GM18502 (cell line): ENCODE data around the gene AATK.

Experiments
- ATAC-seq: cut with Tn5 transposase; IDR thresholded peaks from one replicate; pipeline ENCODE4 v1.9.1; 2021; ENCODE audit warnings: mild to moderate bottlenecking; ENCODE audit not compliant: unreplicated experiment, poor library complexity

AATK gene

DNA sequence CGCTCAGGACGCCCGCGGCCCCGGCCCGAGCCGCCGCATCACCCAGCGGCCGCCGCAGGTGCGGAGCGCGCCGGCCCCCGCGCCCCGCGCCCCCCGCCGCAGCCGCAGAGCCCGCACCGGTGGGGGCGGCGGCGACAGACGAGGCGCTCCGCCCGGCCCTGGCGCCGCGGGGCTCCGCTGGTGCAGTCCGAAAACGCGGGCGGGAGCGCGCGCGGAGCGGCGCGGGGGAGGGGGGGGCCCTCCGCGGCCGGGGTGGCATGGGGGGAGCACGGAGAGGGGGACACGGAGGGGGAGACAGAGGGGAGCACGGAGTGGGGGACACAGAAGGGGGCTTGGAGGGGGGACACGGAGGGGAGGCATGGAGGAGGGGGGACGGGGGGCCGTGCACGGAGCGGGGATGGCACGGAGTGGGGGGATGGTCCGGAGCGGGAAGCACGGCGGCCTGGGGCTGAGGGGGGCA is at the start of gene AATK:
Gene AATK (minus strand): TSS at position 189 of the 460 bp plus-strand sequence. CDS start 229 bp downstream, outside the sequence.
- no peak for ATAC-seq

DNA sequence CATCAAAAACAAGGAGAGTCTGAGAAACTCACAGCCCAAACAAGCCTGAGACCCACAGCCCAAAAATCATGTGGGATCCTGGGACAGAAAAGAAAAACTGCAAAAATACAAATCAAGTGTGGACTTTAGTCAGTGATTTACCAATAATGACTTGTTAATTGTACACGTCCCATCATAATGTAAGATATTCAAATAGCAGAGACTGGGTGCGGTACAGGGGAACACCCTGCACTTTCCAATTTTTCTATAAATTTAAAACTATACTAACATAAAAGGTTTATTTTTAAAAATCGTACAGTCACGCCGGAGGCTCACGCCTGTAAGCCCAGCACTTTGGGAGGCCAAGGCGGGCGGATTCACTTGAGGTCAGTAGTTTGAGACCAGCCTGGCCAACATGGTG is 48.0 kb upstream of the AATK start:
- ATAC-seq: no peak

- ATAC-seq: no peak
Measured at GRCh38 chr17:81212365-81212764, 46.3 kb upstream of the AATK start.

DNA sequence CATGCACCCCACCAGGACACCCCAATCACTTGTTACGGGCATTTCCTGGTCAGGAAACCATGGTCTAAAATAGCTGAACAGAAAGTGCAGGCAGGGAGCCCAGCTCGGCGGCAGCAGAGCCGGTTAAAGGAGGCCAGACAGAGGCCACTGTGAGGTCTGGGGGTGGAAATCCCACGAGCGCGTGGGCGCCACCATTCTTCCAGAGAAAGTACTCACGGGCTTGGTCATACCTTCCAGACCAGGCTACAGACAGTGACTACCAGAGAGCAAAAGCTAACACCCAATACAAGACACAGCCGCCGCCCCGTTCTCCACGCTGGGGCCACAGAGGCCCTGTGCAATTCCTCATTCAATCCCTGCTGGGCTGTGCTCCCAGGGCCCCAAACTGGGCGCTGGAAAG is 44.8 kb upstream of the AATK start:
- ATAC-seq: no peak

GRCh38 chr17:81210466-81210865 is 44.4 kb upstream of the AATK start:
- ATAC-seq: no peak

GRCh38 chr17:81209141-81209540 is 43.1 kb upstream of the AATK start:
- no peak for ATAC-seq

GRCh38 chr17:81208651-81209050 is 42.6 kb upstream of the AATK start:
- no peak for ATAC-seq

- no peak for ATAC-seq
Measured at GRCh38 chr17:81207610-81208581, 41.9 kb upstream of the AATK start.

- no peak for ATAC-seq
Measured at GRCh38 chr17:81206657-81207056, 40.6 kb upstream of the AATK start.

- no peak for ATAC-seq
Measured at GRCh38 chr17:81206166-81206565, 40.1 kb upstream of the AATK start.

- ATAC-seq: no peak
Measured at GRCh38 chr17:81204578-81204977, 38.6 kb upstream of the AATK start.

DNA sequence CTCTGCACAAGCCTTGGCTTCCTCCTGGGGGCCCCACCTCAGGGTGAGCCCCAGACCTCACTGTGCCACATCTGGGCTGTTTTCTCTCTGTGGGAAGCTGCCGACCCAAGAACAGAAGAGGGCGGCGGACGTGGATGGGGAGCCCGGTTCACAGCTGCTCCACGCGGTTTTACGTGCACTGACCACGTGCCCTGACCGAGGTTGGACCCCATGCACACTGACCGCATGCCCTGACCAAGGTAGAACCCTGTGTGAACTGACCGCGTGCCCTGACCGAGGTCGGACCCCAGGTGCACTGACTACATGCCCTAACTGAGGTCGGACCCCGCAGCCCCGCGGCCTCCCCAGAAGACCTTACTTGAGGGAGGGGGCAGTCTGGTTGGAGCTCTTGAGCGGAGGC is 37.1 kb upstream of the AATK start:
- no peak for ATAC-seq

DNA sequence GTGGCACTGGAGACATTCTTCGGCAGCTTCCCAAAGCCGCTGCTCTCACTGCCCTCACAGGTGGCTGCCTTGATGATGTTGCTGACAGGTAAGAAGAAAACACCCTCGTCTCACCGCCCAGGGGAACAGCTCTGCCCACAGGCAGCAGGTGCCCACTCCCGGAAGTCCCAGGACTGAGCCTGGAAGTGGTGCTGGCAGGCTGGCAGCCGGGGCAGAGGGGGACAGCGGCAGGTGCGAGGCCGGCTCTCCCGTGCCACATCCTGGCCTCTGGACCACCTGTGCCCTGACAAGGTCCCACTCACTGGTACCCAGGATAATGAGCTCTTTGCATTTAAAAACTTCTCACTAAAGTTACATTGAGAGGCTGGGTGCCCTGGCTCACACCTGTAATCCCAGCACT is 36.3 kb upstream of the AATK start:
- no peak for ATAC-seq

DNA sequence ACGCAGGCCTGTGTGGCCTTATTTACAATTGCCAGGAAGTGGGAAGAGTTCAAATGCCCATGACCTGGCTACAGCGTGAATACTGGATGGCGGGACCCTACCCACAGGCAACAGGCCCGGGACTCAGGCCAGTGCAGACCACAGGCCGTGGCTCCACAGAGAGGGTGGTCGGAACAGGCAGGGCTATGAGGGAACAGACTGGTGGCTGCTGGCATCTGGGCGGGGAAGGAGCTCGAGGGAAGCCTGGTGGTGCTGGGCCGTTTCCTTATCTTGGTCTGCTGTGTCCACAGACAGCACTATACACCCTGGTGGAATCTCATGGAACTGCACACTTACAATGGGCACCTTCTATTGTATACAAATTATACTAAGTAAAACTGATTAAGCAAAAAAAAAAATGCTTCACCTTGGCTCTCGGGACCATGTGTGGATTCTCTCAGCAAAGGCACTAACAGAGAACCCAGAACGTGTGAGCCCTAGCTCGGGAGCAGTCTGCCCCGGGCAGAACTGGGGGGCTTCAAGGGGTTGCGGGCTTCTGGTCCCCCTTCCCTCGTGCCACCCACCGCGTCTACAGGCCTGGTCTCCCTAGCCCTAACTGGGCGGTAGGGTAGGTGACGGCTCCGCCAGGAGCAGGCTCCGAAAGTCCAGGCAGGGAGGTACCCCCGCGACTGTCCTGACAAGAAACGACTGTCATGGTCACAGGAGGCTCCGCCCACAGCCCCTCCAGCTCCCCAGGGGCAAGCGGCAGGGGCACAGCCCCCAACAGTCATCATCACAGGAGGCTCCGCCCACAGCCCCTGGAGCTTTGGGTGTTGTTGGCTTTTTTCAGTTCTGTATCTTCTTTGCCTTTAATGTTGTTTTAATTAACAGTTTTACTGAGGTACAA is 34.9 kb upstream of the AATK start:
- no peak for ATAC-seq

DNA sequence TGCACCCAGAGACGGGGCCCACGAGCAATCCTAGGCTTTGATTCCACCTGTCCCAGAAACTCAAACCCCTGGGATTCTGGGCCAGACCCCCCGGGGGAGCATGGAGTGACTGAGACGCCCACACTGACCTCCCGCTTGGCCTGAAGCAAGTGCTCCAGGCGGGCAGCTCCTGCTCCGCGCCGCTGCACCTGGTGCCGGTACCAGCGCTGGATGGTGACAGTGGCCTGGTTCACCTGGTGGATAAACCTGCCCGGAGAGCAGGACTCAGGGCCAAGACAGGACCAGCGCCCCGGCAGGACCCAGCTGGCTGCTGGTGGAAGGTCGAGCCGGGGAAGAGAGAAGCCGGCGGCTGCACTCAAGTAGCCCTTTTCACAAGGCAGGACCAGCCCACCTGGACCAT is 34.2 kb upstream of the AATK start:
- no peak for ATAC-seq

DNA sequence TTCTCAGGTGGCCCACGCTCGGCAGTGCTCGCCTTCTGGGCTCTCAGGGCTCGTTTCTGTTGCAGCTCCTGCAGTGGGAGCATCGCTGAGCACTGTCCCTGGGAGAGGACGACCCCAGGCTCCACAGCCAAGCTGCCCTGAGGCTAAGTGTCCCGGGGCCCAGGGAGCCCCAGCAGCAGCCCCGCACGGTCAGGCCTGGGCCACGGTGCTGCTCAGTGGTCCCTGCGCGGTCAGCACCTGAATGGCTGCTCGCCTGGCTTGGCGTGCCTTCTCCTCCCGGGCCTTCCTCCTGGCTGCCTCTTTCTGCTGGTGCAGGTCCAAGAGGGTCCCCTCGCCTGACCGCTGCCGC is 33.4 kb upstream of the AATK start:
- ATAC-seq: no peak

- no peak for ATAC-seq
Measured at GRCh38 chr17:81198826-81199481, 32.9 kb upstream of the AATK start.

DNA sequence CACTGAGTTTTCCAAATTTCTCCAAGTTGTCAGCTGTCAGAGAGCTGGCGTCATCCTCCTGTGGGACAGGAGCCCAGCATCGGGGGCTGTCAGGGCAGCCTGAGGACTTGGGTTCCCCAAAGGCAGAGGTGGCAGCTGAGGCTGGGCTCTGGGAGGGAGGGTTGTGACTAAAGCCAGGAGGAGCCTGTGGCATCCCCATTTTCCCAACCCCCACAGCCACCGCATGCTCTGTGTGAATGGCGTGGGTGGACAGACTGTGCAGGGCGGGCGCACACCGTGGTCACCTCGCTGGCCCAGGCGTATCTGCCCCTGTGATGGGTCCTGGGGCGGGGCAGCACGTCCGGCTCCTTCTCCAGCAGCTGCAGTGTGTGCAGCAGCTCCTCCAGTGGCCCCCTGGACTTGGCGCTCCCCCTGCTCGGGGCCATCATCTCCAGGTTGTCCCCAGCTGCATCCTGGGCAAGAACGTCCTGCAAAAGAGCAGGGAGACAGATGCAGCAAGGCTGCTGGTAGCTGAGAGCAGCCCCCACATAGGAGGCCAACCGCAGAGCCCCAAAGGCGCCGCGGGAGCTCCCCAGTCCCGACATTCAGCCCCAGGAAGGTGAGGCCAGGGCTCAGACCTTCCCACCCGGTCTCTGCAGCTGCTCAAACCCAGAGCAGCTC is 31.9 kb upstream of the AATK start:
- no peak for ATAC-seq

DNA sequence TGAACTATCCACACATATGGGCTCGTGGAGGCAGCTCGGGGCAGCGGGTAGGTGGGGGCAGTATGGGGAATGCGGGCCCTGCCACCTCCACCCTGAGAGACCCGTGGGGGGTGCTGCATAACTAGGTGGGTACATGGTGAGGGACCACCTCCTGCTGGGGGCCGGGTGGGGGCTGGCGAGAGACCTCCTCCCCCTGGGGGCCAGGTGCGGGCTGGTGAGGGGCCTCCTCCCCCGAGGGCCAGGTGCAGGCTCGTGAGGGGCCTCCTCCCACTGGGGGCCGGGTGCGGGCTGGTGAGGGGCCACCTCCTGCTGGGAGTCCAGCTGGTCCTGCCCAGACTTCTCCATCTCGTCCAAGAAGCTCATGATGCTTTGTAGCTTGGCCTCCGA is 31.4 kb upstream of the AATK start:
- ATAC-seq: no peak
